GM23338 (cell line): ENCODE data around the gene OR10A7. TPM values are rescaled to one million over a fixed set of nuclear protein-coding genes. Genes with fewer than 3 reads are reported as not detected.

Source experiments
- ATAC-seq: fragments of 200-7000 bp; cut with Tn5 transposase; 3 replicates; pipeline ENCODE4 v1.9.1; 2020
- DNase-seq: peaks from one replicate; pipeline ENCODE4 v3.0.0-alpha.2; 2015; ENCODE audit warnings: low spot score
- H2AFZ ChIP-seq: fragments of 200-600 bp; sonication (generic); 2 replicates; pipeline ENCODE4 v1.8.0; 2016; ENCODE audit warnings: antibody characterized with exemption, mild to moderate bottlenecking, moderate library complexity
- H3F3A ChIP-seq: fragments of 200-600 bp; sonication (generic); replicated peaks from 2 replicates; pipeline ENCODE4 v1.8.0; 2017; ENCODE audit warnings: antibody characterized with exemption, mixed run types, low read depth
- H3K27ac ChIP-seq: fragments of 200-600 bp; sonication (generic); 2 replicates; pipeline ENCODE4 v1.6.1; 2016; ENCODE audit warnings: low read depth
- H3K27me3 ChIP-seq: fragments of 200-600 bp; sonication (generic); 2 replicates; pipeline ENCODE4 v1.8.0; 2016; ENCODE audit warnings: mild to moderate bottlenecking, mixed run types, moderate library complexity; ENCODE audit not compliant: insufficient read depth
- H3K36me3 ChIP-seq: fragments of 200-600 bp; sonication (generic); 2 replicates; pipeline ENCODE4 v1.8.0; 2016; ENCODE audit warnings: mild to moderate bottlenecking; ENCODE audit not compliant: insufficient read depth
- H3K4me1 ChIP-seq: fragments of 200-600 bp; sonication (generic); 2 replicates; pipeline ENCODE4 v1.8.0; 2016; ENCODE audit warnings: mild to moderate bottlenecking, moderate library complexity; ENCODE audit not compliant: insufficient read depth
- H3K4me2 ChIP-seq: fragments of 200-600 bp; sonication (generic); 2 replicates; pipeline ENCODE4 v1.7.1; 2017; ENCODE audit warnings: mixed run types
- H3K4me3 ChIP-seq: fragments of 200-600 bp; sonication (generic); 2 replicates; pipeline ENCODE4 v1.6.1; 2016; ENCODE audit warnings: mixed run types
- H3K79me2 ChIP-seq: fragments of 200-600 bp; sonication (generic); replicated peaks from 2 replicates; pipeline ENCODE4 v1.8.0; 2017; ENCODE audit warnings: mild to moderate bottlenecking; ENCODE audit not compliant: insufficient read depth
- H3K9me2 ChIP-seq: fragments of 200-600 bp; sonication (generic); 2 replicates; pipeline ENCODE4 v1.8.0; 2017; ENCODE audit not compliant: insufficient read depth
- H4K20me1 ChIP-seq: fragments of 200-600 bp; sonication (generic); replicated peaks from 2 replicates; pipeline ENCODE4 v1.8.0; 2017; ENCODE audit warnings: mild to moderate bottlenecking; ENCODE audit not compliant: insufficient read depth
- H3K27ac Mint-ChIP-seq: 2 replicates; pipeline ENCODE4 v1.8.0; 2020; ENCODE audit warnings: inconsistent platforms, mild to moderate bottlenecking, moderate library complexity, mixed read lengths
- H3K27me3 Mint-ChIP-seq: 3 replicates; pipeline ENCODE4 v1.8.0; 2022; ENCODE audit warnings: low read depth, mild to moderate bottlenecking, moderate library complexity, mixed read lengths, inconsistent platforms; ENCODE audit not compliant: insufficient read depth, poor library complexity
- H3K36me3 Mint-ChIP-seq: 3 replicates; pipeline ENCODE4 v1.8.0; 2021; ENCODE audit warnings: low read depth, mild to moderate bottlenecking, inconsistent platforms, moderate library complexity, mixed read lengths
- H3K4me1 Mint-ChIP-seq: 3 replicates; pipeline ENCODE4 v1.8.0; 2020; ENCODE audit warnings: mild to moderate bottlenecking, inconsistent platforms, mixed read lengths
- H3K4me3 Mint-ChIP-seq: 3 replicates; pipeline ENCODE4 v1.8.0; 2021; ENCODE audit warnings: moderate library complexity, mild to moderate bottlenecking, inconsistent platforms, mixed read lengths
- H3K9me3 Mint-ChIP-seq: 3 replicates; pipeline ENCODE4 v1.8.0; 2020; ENCODE audit warnings: moderate library complexity, mild to moderate bottlenecking, inconsistent platforms, mixed read lengths
- CREB1 ChIP-seq: fragments of 250-450 bp; sonication (Bioruptor Pico); IDR thresholded peaks from 2 replicates; pipeline ENCODE4 v1.5.0; 2020; ENCODE audit warnings: low read depth, mild to moderate bottlenecking, moderate library complexity
- EZH2 ChIP-seq: fragments of 200-600 bp; sonication (generic); IDR thresholded peaks from one replicate; pipeline ENCODE4 v1.8.0; 2017; ENCODE audit warnings: antibody characterized with exemption, mild to moderate bottlenecking, low read depth; ENCODE audit not compliant: unreplicated experiment
- EZH2phosphoT487 ChIP-seq: fragments of 200-600 bp; sonication (generic); IDR thresholded peaks from one replicate; pipeline ENCODE4 v1.8.1; 2018; ENCODE audit warnings: antibody characterized with exemption; ENCODE audit not compliant: unreplicated experiment
- JUNB ChIP-seq: IDR thresholded peaks from one replicate; pipeline ENCODE4 v1.6.1; 2016; ENCODE audit warnings: antibody characterized with exemption; ENCODE audit not compliant: unreplicated experiment
- NANOG ChIP-seq: IDR thresholded peaks from 2 replicates; pipeline ENCODE4 v1.6.1; 2016; ENCODE audit warnings: antibody characterized with exemption, borderline replicate concordance
- POLR2AphosphoS5 ChIP-seq: IDR thresholded peaks from 2 replicates; pipeline ENCODE4 v1.6.1; 2016; ENCODE audit warnings: antibody characterized with exemption, low read depth
- STAT1 ChIP-seq: IDR thresholded peaks from one replicate; pipeline ENCODE4 v1.6.1; 2016; ENCODE audit warnings: antibody characterized with exemption; ENCODE audit not compliant: unreplicated experiment
- ZNF114 ChIP-seq: fragments of 250-450 bp; sonication (Bioruptor Pico); IDR thresholded peaks from 2 replicates; pipeline ENCODE4 v1.5.0; 2020; ENCODE audit warnings: mild to moderate bottlenecking, moderate library complexity
- ZNF331 ChIP-seq: fragments of 250-450 bp; sonication (Bioruptor Pico); IDR thresholded peaks from 2 replicates; pipeline ENCODE4 v1.5.0; 2020; ENCODE audit warnings: low read depth, mild to moderate bottlenecking, moderate library complexity
- polyA plus RNA-seq: library from polyadenylated mRNA; unstranded; fragments of >200 nt; fragmentation: Nextera tagmentation; extraction: Ambion mirVana; gene quantifications from 2 replicates; pipeline ENCODE4 v1.2.1, GENCODE V29; 2016
- total RNA-seq: library from RNA; depleted of rRNA; stranded (reverse); fragments of >200 nt; shearing (Covaris generic); gene quantifications from 2 replicates; pipeline ENCODE4 v1.2.3, GENCODE V29; 2014
- TF ChIP-seq, protein P1 (sequence below): IDR thresholded peaks from one replicate; pipeline ENCODE4 v1.6.1; 2018; ENCODE audit warnings: antibody characterized with exemption; ENCODE audit not compliant: unreplicated experiment
- TF ChIP-seq, protein P2 (sequence below): IDR thresholded peaks from 2 replicates; pipeline ENCODE4 v1.6.1; 2016; ENCODE audit warnings: antibody characterized with exemption

Gene OR10A7
- total and polyA plus RNA-seq, 2 experiments from 2014 or later: not detected

DNA sequence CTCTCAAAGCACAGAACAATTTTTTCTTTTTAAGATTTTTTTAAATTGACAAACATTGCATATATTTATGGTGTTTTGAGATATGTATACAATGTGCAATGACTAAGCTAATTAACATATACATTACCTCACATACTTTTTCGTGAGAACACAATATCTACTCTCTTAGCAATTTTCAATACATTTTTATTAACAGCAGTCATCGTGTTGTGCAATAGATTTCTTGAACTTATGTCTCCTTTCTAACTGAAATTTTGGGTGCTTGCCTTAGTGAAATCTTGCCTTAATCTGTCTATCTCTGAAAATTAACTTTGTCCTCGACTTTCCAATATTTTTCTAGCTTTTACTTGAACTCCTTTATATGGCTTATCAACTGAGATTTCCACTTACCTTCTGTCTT lies 6.8 kb downstream of the OR10A7 start:
- H3K4me3 Mint-ChIP-seq: no peak overlapping the region
- no peaks in the 10 kb centered on the region for H3K36me3 Mint-ChIP-seq
- no peaks in the 10 kb centered on the region for H3K27me3 ChIP-seq
- no peaks in the 10 kb centered on the region for H3K4me1 Mint-ChIP-seq
- no peaks in the 10 kb centered on the region for H3K9me2 ChIP-seq
- no peaks in the 10 kb centered on the region for H3K27me3 Mint-ChIP-seq
- no peaks in the 10 kb centered on the region for H3K9me3 Mint-ChIP-seq
- H3K27ac ChIP-seq: no peak overlapping the region
- H3F3A ChIP-seq: no peaks in the 10 kb centered on the region
- no peak for DNase-seq
- H3K4me3 ChIP-seq: no peak overlapping the region
- H3K79me2 ChIP-seq: no peaks in the 10 kb centered on the region
- ATAC-seq: no peak
- H3K36me3 ChIP-seq: no peaks in the 10 kb centered on the region
- no peak for TF ChIP-seq EZH2
- no peak for TF ChIP-seq POLR2AphosphoS5
- no peak overlapping the region for H3K4me2 ChIP-seq
- H4K20me1 ChIP-seq: no peaks in the 10 kb centered on the region
- H3K4me1 ChIP-seq: no peaks in the 10 kb centered on the region
- H2AFZ ChIP-seq: no peak overlapping the region
- no peak overlapping the region for H3K27ac Mint-ChIP-seq

DNA sequence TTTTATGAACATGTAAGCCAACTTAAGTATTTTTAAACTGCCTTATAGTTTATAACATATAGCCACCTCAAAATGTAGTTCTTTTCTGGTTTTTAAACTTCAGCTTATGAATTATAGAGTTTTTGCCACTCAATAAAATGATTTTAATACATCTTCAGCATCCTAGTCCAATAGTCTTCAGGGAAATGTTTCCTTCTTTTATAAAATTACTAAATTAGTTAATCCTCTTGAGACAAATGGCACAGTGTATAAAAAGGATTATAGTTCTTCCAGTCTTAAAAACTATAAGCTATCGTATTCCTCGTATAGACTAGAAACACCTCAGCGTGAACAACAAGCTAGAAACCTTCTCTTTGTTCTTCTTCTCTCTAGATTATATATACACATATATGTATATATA lies 23.5 kb downstream of the OR10A7 start, which contains the start of gene OR6C74:
Gene OR6C74, plus strand, starts transcription at position 301 of the 400 bp plus-strand sequence. CDS start 2,679 bp downstream, outside the sequence.
- Histone ChIP-seq H3F3A (no peaks in the 10 kb centered on the region), H3K4me2 (no peak within 1 kb of the TSS), H3K27me3 (no peaks in the 10 kb centered on the region), H3K4me1 (no peaks in the 10 kb centered on the region), H2AFZ (0 out of 2 replicates have a peak within 1 kb of the TSS, but pooled peaks have one; percentile 24), H4K20me1 (no peaks in the 10 kb centered on the region), H3K27ac (no peak within 1 kb of the TSS), H3K9me2 (no peaks in the 10 kb centered on the region), H3K36me3 (no peaks in the 10 kb centered on the region), H3K4me3 (no peak within 1 kb of the TSS), H3K79me2 (no peaks in the 10 kb centered on the region)
- no peak within 1 kb of the TSS for H3K4me3 Mint-ChIP-seq
- no peak within 1 kb of the TSS for H3K27ac Mint-ChIP-seq
- H3K4me1 Mint-ChIP-seq: no peaks in the 10 kb centered on the region
- no peak for TF ChIP-seq JUNB
- no peak for TF ChIP-seq EZH2phosphoT487
- TF ChIP-seq STAT1: no peak
- TF ChIP-seq POLR2AphosphoS5: no peak
- TF ChIP-seq CREB1 (CRISPR knock-in tag): no peak
- no peak for TF ChIP-seq ZNF331 (CRISPR knock-in tag)
- DNase-seq (no peak), ATAC-seq (no peak)
- H3K27me3 Mint-ChIP-seq: peaks cover 5% of the 10 kb centered on the region
- H3K9me3 Mint-ChIP-seq: no peaks in the 10 kb centered on the region
- no peaks in the 10 kb centered on the region for H3K36me3 Mint-ChIP-seq

DNA sequence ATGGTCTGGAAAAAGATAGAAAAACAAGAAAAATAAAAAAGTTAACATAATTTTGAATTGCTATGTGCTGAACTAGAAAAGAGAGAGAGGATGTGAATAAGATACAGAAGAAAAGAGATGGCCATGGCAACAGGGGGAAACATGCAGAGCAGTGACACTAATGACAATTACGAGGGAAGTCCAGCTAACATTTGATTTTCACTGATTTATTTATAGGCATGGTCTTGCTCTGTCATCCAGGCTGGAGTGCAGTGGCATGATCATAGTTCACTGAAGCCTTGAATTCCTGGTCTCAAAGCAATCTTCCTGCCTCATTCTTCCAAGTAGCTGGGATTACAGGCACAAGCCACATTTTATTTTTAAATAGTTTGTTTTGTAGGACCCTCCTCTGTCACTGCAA lies 25.3 kb downstream of the OR10A7 start:
- Histone ChIP-seq H3K4me3 (no peak overlapping the region), H3K27me3 (no peaks in the 10 kb centered on the region), H3K27ac (no peak overlapping the region), H3K4me1 (no peaks in the 10 kb centered on the region), H3K9me2 (no peaks in the 10 kb centered on the region), H2AFZ (no peak overlapping the region; the same call in 1 of the 2 replicates), H3K79me2 (no peaks in the 10 kb centered on the region), H3K36me3 (no peaks in the 10 kb centered on the region), H3F3A (no peaks in the 10 kb centered on the region), H3K4me2 (no peak overlapping the region), H4K20me1 (no peaks in the 10 kb centered on the region)
- Mint-ChIP-seq H3K9me3 (no peaks in the 10 kb centered on the region), H3K27ac (no peak overlapping the region), H3K4me1 (no peaks in the 10 kb centered on the region), H3K36me3 (no peaks in the 10 kb centered on the region), H3K4me3 (no peak overlapping the region), H3K27me3 (peaks cover 5% of the 10 kb centered on the region)
- DNase-seq (no peak), ATAC-seq (no peak)
- TF ChIP-seq, protein P1, sequence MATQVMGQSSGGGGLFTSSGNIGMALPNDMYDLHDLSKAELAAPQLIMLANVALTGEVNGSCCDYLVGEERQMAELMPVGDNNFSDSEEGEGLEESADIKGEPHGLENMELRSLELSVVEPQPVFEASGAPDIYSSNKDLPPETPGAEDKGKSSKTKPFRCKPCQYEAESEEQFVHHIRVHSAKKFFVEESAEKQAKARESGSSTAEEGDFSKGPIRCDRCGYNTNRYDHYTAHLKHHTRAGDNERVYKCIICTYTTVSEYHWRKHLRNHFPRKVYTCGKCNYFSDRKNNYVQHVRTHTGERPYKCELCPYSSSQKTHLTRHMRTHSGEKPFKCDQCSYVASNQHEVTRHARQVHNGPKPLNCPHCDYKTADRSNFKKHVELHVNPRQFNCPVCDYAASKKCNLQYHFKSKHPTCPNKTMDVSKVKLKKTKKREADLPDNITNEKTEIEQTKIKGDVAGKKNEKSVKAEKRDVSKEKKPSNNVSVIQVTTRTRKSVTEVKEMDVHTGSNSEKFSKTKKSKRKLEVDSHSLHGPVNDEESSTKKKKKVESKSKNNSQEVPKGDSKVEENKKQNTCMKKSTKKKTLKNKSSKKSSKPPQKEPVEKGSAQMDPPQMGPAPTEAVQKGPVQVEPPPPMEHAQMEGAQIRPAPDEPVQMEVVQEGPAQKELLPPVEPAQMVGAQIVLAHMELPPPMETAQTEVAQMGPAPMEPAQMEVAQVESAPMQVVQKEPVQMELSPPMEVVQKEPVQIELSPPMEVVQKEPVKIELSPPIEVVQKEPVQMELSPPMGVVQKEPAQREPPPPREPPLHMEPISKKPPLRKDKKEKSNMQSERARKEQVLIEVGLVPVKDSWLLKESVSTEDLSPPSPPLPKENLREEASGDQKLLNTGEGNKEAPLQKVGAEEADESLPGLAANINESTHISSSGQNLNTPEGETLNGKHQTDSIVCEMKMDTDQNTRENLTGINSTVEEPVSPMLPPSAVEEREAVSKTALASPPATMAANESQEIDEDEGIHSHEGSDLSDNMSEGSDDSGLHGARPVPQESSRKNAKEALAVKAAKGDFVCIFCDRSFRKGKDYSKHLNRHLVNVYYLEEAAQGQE: no peak
- TF ChIP-seq NANOG (no peak), ZNF114 (CRISPR knock-in tag) (no peak), CREB1 (CRISPR knock-in tag) (no peak), ZNF331 (CRISPR knock-in tag) (no peak), EZH2 (no peak)
- TF ChIP-seq, protein P2, sequence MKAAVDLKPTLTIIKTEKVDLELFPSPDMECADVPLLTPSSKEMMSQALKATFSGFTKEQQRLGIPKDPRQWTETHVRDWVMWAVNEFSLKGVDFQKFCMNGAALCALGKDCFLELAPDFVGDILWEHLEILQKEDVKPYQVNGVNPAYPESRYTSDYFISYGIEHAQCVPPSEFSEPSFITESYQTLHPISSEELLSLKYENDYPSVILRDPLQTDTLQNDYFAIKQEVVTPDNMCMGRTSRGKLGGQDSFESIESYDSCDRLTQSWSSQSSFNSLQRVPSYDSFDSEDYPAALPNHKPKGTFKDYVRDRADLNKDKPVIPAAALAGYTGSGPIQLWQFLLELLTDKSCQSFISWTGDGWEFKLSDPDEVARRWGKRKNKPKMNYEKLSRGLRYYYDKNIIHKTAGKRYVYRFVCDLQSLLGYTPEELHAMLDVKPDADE: no peak
